ENCODE measurements around the gene ASCL5. TPM values are rescaled to one million over a fixed set of nuclear protein-coding genes. Genes with fewer than 3 reads are reported as not detected.

The ASCL5 gene
- total RNA-seq, 1 donor from 2014 or later, result 0.29 TPM

DNA sequence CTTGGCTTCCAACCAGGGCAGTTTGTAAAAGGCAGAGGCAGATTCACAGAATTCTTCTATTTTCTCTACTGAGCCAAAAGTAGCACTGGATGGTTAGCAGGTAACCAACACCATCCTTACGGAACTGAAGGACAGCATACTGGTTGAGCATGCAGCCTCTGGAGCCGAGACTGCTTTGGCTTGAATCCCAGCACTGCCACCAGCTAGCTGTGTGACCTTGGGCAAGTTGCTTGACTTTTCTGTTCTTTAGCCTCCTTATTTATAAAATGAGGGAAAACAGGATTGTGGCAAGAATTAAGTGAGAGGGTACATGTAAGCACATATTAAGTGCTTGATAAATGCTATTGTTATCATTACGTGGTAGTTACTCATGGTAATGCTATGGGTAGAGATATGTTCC, 34.2 kb downstream of the ASCL5 start:
- ATAC-seq, result no peak
- TF ChIP-seq, protein P1, sequence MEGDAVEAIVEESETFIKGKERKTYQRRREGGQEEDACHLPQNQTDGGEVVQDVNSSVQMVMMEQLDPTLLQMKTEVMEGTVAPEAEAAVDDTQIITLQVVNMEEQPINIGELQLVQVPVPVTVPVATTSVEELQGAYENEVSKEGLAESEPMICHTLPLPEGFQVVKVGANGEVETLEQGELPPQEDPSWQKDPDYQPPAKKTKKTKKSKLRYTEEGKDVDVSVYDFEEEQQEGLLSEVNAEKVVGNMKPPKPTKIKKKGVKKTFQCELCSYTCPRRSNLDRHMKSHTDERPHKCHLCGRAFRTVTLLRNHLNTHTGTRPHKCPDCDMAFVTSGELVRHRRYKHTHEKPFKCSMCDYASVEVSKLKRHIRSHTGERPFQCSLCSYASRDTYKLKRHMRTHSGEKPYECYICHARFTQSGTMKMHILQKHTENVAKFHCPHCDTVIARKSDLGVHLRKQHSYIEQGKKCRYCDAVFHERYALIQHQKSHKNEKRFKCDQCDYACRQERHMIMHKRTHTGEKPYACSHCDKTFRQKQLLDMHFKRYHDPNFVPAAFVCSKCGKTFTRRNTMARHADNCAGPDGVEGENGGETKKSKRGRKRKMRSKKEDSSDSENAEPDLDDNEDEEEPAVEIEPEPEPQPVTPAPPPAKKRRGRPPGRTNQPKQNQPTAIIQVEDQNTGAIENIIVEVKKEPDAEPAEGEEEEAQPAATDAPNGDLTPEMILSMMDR (IDR thresholded peaks at IDR 0.05), result no peak
- Histone ChIP-seq H3K9me3 (no peaks in the 10 kb centered on the region), H3K27ac (no peak overlapping the region), H3K4me1 (no peaks in the 10 kb centered on the region), H3K36me3 (no peaks in the 10 kb centered on the region), H3K4me3 (no peak overlapping the region), H3K27me3 (no peaks in the 10 kb centered on the region)
- no peak for DNase-seq
- intact Hi-C loops (cut with DNase I), result no loop called here

DNA sequence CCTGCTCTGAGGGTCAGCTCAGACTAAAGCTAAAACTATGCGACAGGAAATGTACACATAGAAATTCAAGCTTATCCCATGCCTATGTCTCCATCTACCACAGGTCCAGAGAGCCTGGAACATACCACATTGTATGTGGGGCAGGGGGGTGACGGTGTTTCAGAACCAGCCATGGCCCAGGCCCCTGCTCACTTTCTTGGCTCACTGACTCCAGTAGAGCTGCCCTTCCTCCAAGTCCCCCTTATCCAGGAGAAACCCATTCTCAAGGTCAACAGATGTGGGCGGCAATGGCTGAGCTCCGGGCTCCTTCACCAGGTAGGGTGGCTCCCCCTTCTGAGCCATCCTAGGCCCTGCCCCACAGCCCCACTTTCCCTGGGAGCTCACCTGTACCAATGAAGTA, 35.7 kb downstream of the ASCL5 start:
- H3K4me3 ChIP-seq, result no peak overlapping the region
- intact Hi-C loops (cut with DNase I), result no loop called here

DNA sequence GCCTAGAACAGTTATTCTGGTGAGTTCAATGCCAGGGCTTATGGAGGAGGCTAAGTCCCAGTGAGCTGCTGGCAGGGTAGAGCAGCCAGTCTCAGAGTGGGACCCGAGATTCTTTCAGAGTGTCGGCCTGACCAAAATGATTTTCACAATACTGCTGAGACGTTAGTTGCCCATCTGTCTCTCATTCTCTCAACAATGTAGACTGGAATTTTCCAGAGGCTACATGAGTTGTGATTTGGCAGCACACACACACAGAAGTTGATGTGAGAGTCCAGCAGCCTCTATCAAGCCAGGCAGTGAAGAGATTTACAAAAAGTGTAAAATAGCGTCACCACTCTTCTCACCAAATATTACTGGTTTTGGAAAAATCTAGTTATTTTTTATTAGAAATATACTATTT, 36.4 kb downstream of the ASCL5 start:
- Histone ChIP-seq H3K9me3 (no peaks in the 10 kb centered on the region), H3K4me1 (no peaks in the 10 kb centered on the region), H3K36me3 (no peaks in the 10 kb centered on the region), H3K27ac (no peak overlapping the region), H3K4me3 (no peak overlapping the region), H3K27me3 (no peaks in the 10 kb centered on the region)
- intact Hi-C loops (cut with DNase I), result no loop called here
- TF ChIP-seq, protein P1 (IDR thresholded peaks at IDR 0.05), result no peak
- no peak for ATAC-seq
- DNase-seq, result no peak

More for the DNA sequence above, 35.7 kb downstream of the ASCL5 start:
- Histone ChIP-seq H3K27me3 (no peaks in the 10 kb centered on the region), H3K9me3 (no peaks in the 10 kb centered on the region), H3K36me3 (no peaks in the 10 kb centered on the region), H3K4me1 (no peaks in the 10 kb centered on the region), H3K27ac (no peak overlapping the region)
- TF ChIP-seq, protein P1 (IDR thresholded peaks at IDR 0.05), result no peak
- no peak for DNase-seq
- no peak for ATAC-seq

DNA sequence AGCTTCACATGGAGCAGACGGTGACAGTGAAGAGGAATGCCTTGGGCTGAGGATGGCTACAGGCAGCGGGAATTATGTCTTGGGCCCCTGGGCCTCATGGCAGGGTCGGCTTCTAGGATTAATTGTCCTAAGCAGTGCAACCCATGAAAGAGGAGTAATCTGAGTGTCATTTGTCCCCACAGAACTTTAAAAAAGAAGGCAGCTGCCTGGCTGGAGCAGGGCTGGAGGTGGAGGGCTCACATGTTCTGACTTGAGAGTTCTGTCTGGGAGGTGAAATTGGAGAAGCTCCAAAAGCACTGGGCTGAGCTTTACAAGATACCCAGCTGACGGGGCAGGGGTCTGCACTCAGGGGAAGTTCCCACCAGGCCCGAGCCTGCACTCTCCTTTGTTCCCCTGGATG, 37.4 kb downstream of the ASCL5 start:
- Histone ChIP-seq H3K4me3 (no peak overlapping the region), H3K9me3 (no peaks in the 10 kb centered on the region), H3K27ac (no peak overlapping the region), H3K27me3 (no peaks in the 10 kb centered on the region), H3K36me3 (no peaks in the 10 kb centered on the region), H3K4me1 (no peaks in the 10 kb centered on the region)
- TF ChIP-seq, protein P1 (IDR thresholded peaks at IDR 0.05), result no peak
- no peak for ATAC-seq
- intact Hi-C loops (cut with DNase I), result no loop called here
- no peak for DNase-seq

DNA sequence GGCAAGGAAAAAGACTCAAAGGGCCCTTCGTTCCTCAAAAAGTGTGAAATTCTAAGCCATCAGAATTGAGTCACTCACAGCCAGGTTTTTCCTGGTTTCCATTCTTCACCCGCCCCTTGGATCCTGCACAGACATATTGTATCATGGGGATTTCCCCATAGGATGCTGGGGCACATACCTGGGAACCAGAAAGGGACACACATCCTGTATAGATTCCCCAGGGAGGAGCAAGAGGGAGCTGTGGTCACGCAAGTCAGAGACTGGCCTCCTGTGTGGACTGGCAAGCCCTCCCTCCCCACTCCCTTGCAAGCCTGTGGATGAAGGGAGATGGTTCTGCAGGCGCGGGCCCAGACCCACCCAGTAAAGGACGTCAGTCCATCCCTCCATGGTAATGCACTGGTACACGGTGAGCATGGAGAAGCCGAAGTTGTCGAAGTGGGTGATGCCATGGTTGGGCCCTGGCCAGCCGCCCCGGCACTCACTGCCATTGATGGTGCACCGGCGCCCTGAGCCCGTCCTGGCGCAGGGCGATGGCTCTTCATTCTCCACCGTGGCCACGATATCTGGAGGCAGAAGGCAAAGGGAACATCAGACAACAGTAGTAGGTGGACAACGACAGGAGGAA, 38.0 kb downstream of the ASCL5 start:
- Histone ChIP-seq H3K4me3 (no peak overlapping the region), H3K9me3 (no peaks in the 10 kb centered on the region), H3K27me3 (no peaks in the 10 kb centered on the region), H3K27ac (no peak overlapping the region), H3K36me3 (no peaks in the 10 kb centered on the region), H3K4me1 (no peaks in the 10 kb centered on the region)
- intact Hi-C loops (cut with DNase I), result no loop called here
- TF ChIP-seq, protein P1 (IDR thresholded peaks at IDR 0.05), result no peak
- ATAC-seq, result no peak
- DNase-seq, result peak; percentile 23

DNA sequence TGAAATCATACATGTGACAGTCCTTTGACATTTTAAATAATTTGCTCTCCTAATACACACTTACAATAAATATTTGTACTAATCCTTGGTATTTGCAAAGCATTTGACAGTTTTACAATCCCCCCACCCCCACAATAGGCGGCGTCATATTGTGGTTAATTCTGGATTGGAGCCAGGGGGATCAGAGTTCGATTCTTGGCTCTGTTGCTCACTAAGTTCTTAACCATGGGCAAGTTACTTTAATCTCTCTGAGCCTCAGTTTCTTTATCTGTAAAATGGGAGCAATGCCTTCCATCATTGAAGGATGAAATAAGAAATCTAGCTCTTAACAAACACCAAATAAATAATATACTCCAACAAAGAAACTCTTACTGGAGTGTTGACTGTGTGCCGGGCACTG, 38.6 kb downstream of the ASCL5 start:
- Histone ChIP-seq H3K9me3 (no peaks in the 10 kb centered on the region), H3K4me1 (no peaks in the 10 kb centered on the region), H3K27ac (no peak overlapping the region), H3K27me3 (no peaks in the 10 kb centered on the region), H3K4me3 (no peak overlapping the region), H3K36me3 (no peaks in the 10 kb centered on the region)
- TF ChIP-seq, protein P1 (IDR thresholded peaks at IDR 0.05), result no peak
- ATAC-seq (no peak), DNase-seq (no peak)
- intact Hi-C loops (cut with DNase I), result no loop called here

All from upper lobe of right lung (tissue), 1 donor.